HepG2 (cell line): ENCODE data around the gene LINGO3. TPM values are rescaled to one million over a fixed set of nuclear protein-coding genes. Genes with fewer than 3 reads are reported as not detected.

Source experiments
- ASH2L ChIP-seq: fragments of 300-600, 200-600 bp; sonication (generic); IDR thresholded peaks from 2 replicates; pipeline ENCODE4 v1.7.0; 2017; ENCODE audit warnings: low read depth, mild to moderate bottlenecking, moderate library complexity, mixed read lengths, low read length; ENCODE audit not compliant: insufficient read length
- BHLHE40 ChIP-seq: IDR thresholded peaks from 2 replicates; pipeline ENCODE4 v1.6.1; 2011; ENCODE audit warnings: low read length, improper control_type of control experiment
- FOSL2 ChIP-seq: sonication (generic); formaldehyde crosslinking; IDR thresholded peaks from 2 replicates; pipeline ENCODE4 v1.4.0; 2020; ENCODE audit warnings: missing genetic modification reagents
- HMGA1 ChIP-seq: sonication (generic); formaldehyde crosslinking; conservative IDR thresholded peaks from 2 replicates; pipeline ENCODE4 v1.4.0; 2020; ENCODE audit warnings: missing genetic modification reagents
- HOXD1 ChIP-seq: sonication (generic); formaldehyde crosslinking; IDR thresholded peaks from 2 replicates; pipeline ENCODE4 v1.5.0; 2020; ENCODE audit warnings: missing genetic modification reagents
- NFYC ChIP-seq: IDR thresholded peaks from 2 replicates; pipeline ENCODE4 v1.6.1; 2016; ENCODE audit warnings: missing genetic modification reagents, missing compliant biosample characterization
- SNAPC2 ChIP-seq: sonication (generic); formaldehyde crosslinking; IDR thresholded peaks from 2 replicates; pipeline ENCODE4 v1.8.1; 2022; ENCODE audit warnings: mild to moderate bottlenecking, missing genetic modification reagents
- TAF1 ChIP-seq: sonication (generic); formaldehyde crosslinking; IDR thresholded peaks from 2 replicates; pipeline ENCODE4 v1.4.0; 2020; ENCODE audit warnings: missing genetic modification reagents
- U2AF1 ChIP-seq: fragments of 200-400 bp; formaldehyde crosslinking; optimal IDR thresholded peaks from 2 replicates; pipeline ENCODE3; 2017; ENCODE audit warnings: mild to moderate bottlenecking, low read depth, low read length
- ZFX ChIP-seq: sonication (generic); formaldehyde crosslinking; IDR thresholded peaks from 2 replicates; pipeline ENCODE4 v1.4.0; 2020; ENCODE audit warnings: mild to moderate bottlenecking, low read depth, missing genetic modification reagents, moderate library complexity
- ZNF331 ChIP-seq: sonication (generic); formaldehyde crosslinking; IDR thresholded peaks from 2 replicates; pipeline ENCODE4 v1.4.0; 2020; ENCODE audit warnings: missing genetic modification reagents
- ZNF33B ChIP-seq: sonication (generic); formaldehyde crosslinking; IDR thresholded peaks from 2 replicates; pipeline ENCODE4 v1.5.1; 2020; ENCODE audit warnings: mild to moderate bottlenecking, missing genetic modification reagents
- ZNF619 ChIP-seq: sonication (generic); formaldehyde crosslinking; IDR thresholded peaks from 2 replicates; pipeline ENCODE4 v1.4.0; 2020; ENCODE audit warnings: mild to moderate bottlenecking, missing genetic modification reagents
- polyA plus RNA-seq, 8 experiments: library from polyadenylated mRNA; depleted of rRNA in 3 of 8; stranded (reverse) in 7 of 8; unstranded in 1 of 8; fragments of >200 nt; fragmentation: Illumina TruSeq in 4 of 8; extraction: Trizol in 4 of 8; gene quantifications; 2 replicates each; pipeline versions ENCODE4 v1.2.1 to v1.2.3, GENCODE V29; 2011 to 2016; ENCODE audit warnings: low read depth in 4 of 8, missing spikeins in 1 of 8, mixed read lengths in 1 of 8; ENCODE audit not compliant: insufficient read depth in 1 of 8
- total RNA-seq, 5 experiments: library from RNA; depleted of rRNA; stranded (reverse); fragments of >200 nt; fragmentation: Illumina TruSeq; extraction: Trizol; gene quantifications; 2 replicates each; pipeline ENCODE4 v1.2.3, GENCODE V29; 2016; ENCODE audit warnings: low read depth in 1 of 5
- TF ChIP-seq, protein P1 (sequence below): sonication (generic); formaldehyde crosslinking; IDR thresholded peaks from 2 replicates; pipeline ENCODE4 v1.4.0; 2020; ENCODE audit warnings: mild to moderate bottlenecking, missing genetic modification reagents
- TF ChIP-seq, protein P2 (sequence below): sonication (generic); formaldehyde crosslinking; IDR thresholded peaks from 2 replicates; pipeline ENCODE4 v1.4.0; 2020; ENCODE audit warnings: mild to moderate bottlenecking, missing genetic modification reagents
- TF ChIP-seq, protein P3 (sequence below): sonication (generic); formaldehyde crosslinking; IDR thresholded peaks from 2 replicates; pipeline ENCODE4 v1.5.0; 2020; ENCODE audit warnings: mild to moderate bottlenecking, missing genetic modification reagents, borderline replicate concordance

The LINGO3 gene
- total and polyA plus RNA-seq, 2 of the 13 experiments (the other 11 are each of a cell fraction or from before 2014, with no cell fraction given) = not detected

DNA sequence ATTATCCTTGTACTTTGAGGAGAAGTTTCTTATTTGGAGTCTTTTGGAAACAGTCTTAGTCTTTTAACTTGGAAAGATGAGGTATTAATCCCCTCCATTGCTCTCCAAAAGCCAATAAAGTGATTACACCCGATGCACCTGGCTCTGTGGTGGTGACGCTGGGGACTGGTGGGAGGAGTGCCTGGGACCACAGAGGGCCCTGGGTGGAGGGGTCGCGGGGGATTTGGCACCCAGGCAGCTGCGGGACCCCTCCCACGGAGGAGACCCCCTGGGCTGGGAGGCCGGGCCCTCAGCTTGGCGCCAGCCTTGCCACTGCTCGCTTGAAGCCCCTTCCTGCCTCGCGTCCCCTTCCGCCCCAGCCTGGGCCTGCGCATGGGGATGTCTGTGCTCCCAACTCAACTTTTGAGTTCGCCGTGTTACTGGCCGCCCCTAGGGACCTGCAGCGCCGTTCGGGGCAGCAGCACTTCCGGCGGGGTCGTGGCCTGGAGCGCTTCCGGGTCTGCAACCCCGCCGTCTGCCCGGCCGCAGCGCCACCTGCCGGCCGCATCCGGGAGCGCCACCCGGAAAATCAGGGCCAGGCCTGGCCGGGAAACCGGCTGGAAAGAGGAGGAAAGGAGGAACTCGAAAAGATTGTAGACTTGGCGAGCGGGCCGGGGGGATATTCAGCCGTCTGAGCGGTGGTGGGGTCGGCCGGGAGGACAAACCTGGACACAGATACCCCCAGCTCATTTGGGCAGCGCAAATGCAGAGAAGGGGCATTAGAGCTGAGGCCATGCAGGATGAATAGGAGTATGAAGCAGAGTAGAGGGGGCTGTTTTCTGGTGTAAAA is 34.4 kb downstream of the LINGO3 start (continued):
- TF ChIP-seq, protein P1, sequence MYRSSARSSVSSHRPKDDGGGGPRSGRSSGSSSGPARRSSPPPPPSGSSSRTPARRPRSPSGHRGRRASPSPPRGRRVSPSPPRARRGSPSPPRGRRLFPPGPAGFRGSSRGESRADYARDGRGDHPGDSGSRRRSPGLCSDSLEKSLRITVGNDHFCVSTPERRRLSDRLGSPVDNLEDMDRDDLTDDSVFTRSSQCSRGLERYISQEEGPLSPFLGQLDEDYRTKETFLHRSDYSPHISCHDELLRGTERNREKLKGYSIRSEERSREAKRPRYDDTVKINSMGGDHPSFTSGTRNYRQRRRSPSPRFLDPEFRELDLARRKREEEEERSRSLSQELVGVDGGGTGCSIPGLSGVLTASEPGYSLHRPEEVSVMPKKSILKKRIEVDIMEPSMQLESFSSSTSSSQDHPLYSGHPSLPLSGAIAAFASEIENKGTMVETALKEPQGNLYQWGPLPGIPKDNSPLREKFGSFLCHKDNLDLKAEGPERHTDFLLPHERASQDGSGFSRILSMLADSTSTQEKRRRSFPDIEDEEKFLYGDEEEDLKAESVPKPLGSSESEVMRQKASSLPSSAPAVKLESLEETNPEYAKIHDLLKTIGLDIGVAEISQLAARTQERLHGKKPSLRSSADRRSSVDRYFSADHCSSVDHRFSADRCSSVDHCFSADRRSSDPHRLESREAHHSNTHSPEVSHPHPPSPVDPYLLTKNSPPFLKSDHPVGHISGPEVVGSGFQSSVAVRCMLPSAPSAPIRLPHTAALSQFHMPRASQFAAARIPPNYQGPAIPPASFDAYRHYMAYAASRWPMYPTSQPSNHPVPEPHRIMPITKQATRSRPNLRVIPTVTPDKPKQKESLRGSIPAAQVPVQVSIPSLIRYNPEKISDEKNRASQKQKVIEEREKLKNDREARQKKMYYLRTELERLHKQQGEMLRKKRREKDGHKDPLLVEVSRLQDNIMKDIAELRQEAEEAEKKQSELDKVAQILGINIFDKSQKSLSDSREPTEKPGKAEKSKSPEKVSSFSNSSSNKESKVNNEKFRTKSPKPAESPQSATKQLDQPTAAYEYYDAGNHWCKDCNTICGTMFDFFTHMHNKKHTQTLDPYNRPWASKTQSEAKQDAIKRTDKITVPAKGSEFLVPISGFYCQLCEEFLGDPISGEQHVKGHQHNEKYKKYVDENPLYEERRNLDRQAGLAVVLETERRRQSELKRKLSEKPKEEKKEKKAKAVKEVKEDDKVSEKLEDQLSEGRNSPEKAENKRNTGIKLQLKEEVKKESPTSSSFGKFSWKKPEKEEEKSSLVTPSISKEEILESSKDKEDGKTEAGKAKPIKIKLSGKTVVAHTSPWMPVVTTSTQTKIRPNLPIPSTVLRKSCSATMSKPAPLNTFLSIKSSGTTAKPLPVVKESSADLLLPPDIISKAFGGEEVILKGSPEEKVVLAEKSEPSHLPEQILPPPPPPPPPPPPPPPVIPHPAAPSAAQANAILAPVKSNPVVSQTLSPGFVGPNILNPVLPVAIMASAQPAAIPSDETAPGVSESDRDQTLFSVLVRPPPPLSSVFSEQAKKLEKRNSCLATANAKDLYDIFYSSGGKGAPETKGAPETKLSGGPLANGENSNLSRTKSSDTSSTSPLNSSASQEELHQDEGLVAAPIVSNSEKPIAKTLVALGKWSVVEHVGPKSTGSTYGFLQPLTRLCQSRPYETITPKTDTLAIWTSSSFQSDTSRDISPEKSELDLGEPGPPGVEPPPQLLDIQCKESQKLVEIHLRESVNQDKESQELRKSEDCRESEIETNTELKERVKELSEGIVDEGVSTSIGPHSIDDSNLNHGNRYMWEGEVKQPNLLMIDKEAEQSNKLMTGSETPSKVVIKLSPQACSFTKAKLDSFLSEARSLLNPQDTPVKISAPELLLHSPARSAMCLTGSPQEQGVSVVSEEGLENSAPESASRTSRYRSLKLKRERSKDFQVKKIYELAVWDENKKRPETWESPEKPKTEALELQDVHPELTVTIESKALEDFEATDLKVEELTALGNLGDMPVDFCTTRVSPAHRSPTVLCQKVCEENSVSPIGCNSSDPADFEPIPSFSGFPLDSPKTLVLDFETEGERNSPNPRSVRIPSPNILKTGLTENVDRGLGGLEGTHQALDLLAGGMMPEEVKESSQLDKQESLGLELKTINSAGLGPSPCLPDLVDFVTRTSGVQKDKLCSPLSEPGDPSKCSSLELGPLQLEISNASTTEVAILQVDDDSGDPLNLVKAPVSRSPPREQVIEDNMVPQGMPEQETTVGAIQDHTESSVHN (CRISPR knock-in tag) = peak; percentile 99
- TF ChIP-seq BHLHE40 = 0 out of 2 replicates have a peak, but pooled peaks have one; percentile 31
- TF ChIP-seq, protein P2, sequence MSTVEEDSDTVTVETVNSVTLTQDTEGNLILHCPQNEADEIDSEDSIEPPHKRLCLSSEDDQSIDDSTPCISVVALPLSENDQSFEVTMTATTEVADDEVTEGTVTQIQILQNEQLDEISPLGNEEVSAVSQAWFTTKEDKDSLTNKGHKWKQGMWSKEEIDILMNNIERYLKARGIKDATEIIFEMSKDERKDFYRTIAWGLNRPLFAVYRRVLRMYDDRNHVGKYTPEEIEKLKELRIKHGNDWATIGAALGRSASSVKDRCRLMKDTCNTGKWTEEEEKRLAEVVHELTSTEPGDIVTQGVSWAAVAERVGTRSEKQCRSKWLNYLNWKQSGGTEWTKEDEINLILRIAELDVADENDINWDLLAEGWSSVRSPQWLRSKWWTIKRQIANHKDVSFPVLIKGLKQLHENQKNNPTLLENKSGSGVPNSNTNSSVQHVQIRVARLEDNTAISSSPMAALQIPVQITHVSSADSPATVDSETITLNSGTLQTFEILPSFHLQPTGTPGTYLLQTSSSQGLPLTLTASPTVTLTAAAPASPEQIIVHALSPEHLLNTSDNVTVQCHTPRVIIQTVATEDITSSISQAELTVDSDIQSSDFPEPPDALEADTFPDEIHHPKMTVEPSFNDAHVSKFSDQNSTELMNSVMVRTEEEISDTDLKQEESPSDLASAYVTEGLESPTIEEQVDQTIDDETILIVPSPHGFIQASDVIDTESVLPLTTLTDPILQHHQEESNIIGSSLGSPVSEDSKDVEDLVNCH = no peak
- TF ChIP-seq U2AF1 = peak; percentile 79
- peak; percentile 80 for TF ChIP-seq ZFX (CRISPR knock-in tag)
- 0 out of 2 replicates have a peak, but pooled peaks have one; percentile 34 for TF ChIP-seq HOXD1
- no peak for TF ChIP-seq HMGA1 (CRISPR knock-in tag)
- no peak for TF ChIP-seq ZNF619 (CRISPR knock-in tag)
- TF ChIP-seq, protein P3, sequence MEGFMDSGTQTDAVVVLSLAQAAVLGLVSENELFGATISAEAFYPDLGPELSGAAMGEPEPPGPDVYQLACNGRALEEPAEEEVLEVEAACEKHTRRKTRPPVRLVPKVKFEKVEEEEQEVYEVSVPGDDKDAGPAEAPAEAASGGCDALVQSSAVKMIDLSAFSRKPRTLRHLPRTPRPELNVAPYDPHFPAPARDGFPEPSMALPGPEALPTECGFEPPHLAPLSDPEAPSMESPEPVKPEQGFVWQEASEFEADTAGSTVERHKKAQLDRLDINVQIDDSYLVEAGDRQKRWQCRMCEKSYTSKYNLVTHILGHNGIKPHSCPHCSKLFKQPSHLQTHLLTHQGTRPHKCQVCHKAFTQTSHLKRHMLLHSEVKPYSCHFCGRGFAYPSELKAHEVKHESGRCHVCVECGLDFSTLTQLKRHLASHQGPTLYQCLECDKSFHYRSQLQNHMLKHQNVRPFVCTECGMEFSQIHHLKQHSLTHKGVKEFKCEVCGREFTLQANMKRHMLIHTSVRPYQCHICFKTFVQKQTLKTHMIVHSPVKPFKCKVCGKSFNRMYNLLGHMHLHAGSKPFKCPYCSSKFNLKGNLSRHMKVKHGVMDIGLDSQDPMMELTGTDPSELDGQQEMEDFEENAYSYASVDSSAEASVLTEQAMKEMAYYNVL = peak; percentile 32; the same call in 1 of the 2 replicates
- TF ChIP-seq ZNF331 (CRISPR knock-in tag) = peak; percentile 79
- 0 out of 2 replicates have a peak, but pooled peaks have one; percentile 25 for TF ChIP-seq TAF1 (CRISPR knock-in tag)
- TF ChIP-seq ASH2L = peak; percentile 82
- no peak for TF ChIP-seq SNAPC2 (CRISPR knock-in tag)
- TF ChIP-seq ZNF33B (CRISPR knock-in tag) = 0 out of 2 replicates have a peak, but pooled peaks have one; percentile 78
- TF ChIP-seq FOSL2 (CRISPR knock-in tag) = peak; percentile 54; the same call in 1 of the 2 replicates
- no peak for TF ChIP-seq NFYC (CRISPR knock-in tag)
